ENCODE data around the gene SLC38A3.

SLC38A3 gene

GRCh38 chr3:50267280-50267913 lies 62.3 kb downstream of the SLC38A3 start:
- DNase-seq (ENCODE audit: low read depth): no peak

- DNase-seq (ENCODE audit: low read depth): no peak
Measured at GRCh38 chr3:50268276-50268675, 63.2 kb downstream of the SLC38A3 start.

- no peak for DNase-seq (ENCODE audit: low read depth)
Measured at GRCh38 chr3:50268703-50269451, 63.8 kb downstream of the SLC38A3 start, which contains the start of gene SEMA3B. TSS of gene SEMA3B (plus strand) at chr3:50269147. CDS start at chr3:50269241, 94 bp downstream.

- no peak for DNase-seq (ENCODE audit: low read depth)
Measured at GRCh38 chr3:50269460-50269859, 64.4 kb downstream of the SLC38A3 start.

- DNase-seq (ENCODE audit: low read depth): no peak
Measured at GRCh38 chr3:50269977-50270413, 64.9 kb downstream of the SLC38A3 start.

- DNase-seq (ENCODE audit: low read depth): no peak
Measured at GRCh38 chr3:50270422-50271224, 65.6 kb downstream of the SLC38A3 start.
